Measurements from ENCODE around the gene RANBP9. TPM values are rescaled to one million over a fixed set of nuclear protein-coding genes. Genes with fewer than 3 reads are reported as not detected.

Gene RANBP9
- polyA plus RNA-seq, 3 donors, result 1.8 to 26.1 (median 2.0) TPM

- no peak overlapping the region for H2AFZ ChIP-seq (ENCODE audit: insufficient read depth, low read depth, low read length, poor library complexity, severe bottlenecking)
Observed at GRCh38 chr6:13604135-13604534, 107.5 kb downstream of the RANBP9 start.

GRCh38 chr6:13600036-13600435 is 111.6 kb downstream of the RANBP9 start:
- peaks cover 36 to 56% of the 10 kb centered on the region in 2 donors for H3K36me3 ChIP-seq (replicated peaks in 1 of 2; ENCODE audit: control insufficient read depth in 1 of 2, insufficient read depth in 2 of 2, low read length in 2 of 2)
- Mint-ChIP-seq H3K36me3 (peaks cover 65 to 69% of the 10 kb centered on the region in 2 donors), H3K27ac (no peak overlapping the region), H3K9me3 (no peaks in the 10 kb centered on the region), H3K4me1 (no peaks in the 10 kb centered on the region), H3K27me3 (ENCODE audit: low read depth in 3 of 3) (peaks cover 0 to 2% (median 0%) of the 10 kb centered on the region in 3 donors), H3K4me3 (no peak overlapping the region)
- no peak overlapping the region for H3K9ac ChIP-seq (ENCODE audit: insufficient read depth, low read length, poor library complexity, severe bottlenecking)
- H4K20me1 ChIP-seq (ENCODE audit: insufficient read depth, low read length), result no peaks in the 10 kb centered on the region
- DNase-seq, result no peak
- H3K27me3 ChIP-seq (ENCODE audit: control insufficient read depth in 2 of 2, insufficient read depth in 2 of 2, low read length in 2 of 2), result no peaks in the 10 kb centered on the region
- TF ChIP-seq CTCF (IDR thresholded peaks at IDR 0.05), result no peak
- H3K9me3 ChIP-seq (replicated peaks in 1 of 2; ENCODE audit: control insufficient read depth in 1 of 2, insufficient read depth in 1 of 2, low read length in 2 of 2), result no peaks in the 10 kb centered on the region
- no peak overlapping the region for H3K4me2 ChIP-seq (replicated peaks; ENCODE audit: extremely low read depth, low read length, poor library complexity, severe bottlenecking)
- H3K27ac ChIP-seq (ENCODE audit: low read depth in 1 of 2, low read length in 2 of 2), result no peak overlapping the region
- no CpG with 5 or more reads among the region's 6 CpGs for WGBS (ENCODE audit: insufficient coverage)
- intact Hi-C loops (cut with micrococcal nuclease), result no loop called here
- H2AFZ ChIP-seq (ENCODE audit: insufficient read depth, low read depth, low read length, poor library complexity, severe bottlenecking), result no peak overlapping the region
- H3K79me2 ChIP-seq (ENCODE audit: insufficient read depth, low read length), result no peaks in the 10 kb centered on the region
- H3K4me1 ChIP-seq (ENCODE audit: control insufficient read depth in 1 of 2, insufficient read depth in 2 of 2, low read length in 2 of 2), result no peaks in the 10 kb centered on the region
- no peak overlapping the region for H3K4me3 ChIP-seq (replicated peaks in 1 of 3; ENCODE audit: low read depth in 2 of 3, low read length in 3 of 3)

More at GRCh38 chr6:13604135-13604534, 107.5 kb downstream of the RANBP9 start:
- Histone ChIP-seq H3K27ac (ENCODE audit: low read depth in 1 of 2, low read length in 2 of 2) (no peak overlapping the region), H3K4me2 (replicated peaks; ENCODE audit: extremely low read depth, low read length, poor library complexity, severe bottlenecking) (no peak overlapping the region), H4K20me1 (ENCODE audit: insufficient read depth, low read length) (no peaks in the 10 kb centered on the region), H3K9me3 (replicated peaks in 1 of 2; ENCODE audit: control insufficient read depth in 1 of 2, insufficient read depth in 1 of 2, low read length in 2 of 2) (no peaks in the 10 kb centered on the region), H3K4me3 (replicated peaks in 1 of 3; ENCODE audit: low read depth in 2 of 3, low read length in 3 of 3) (no peak overlapping the region), H3K27me3 (ENCODE audit: control insufficient read depth in 2 of 2, insufficient read depth in 2 of 2, low read length in 2 of 2) (no peaks in the 10 kb centered on the region), H3K9ac (ENCODE audit: insufficient read depth, low read length, poor library complexity, severe bottlenecking) (no peak overlapping the region), H3K36me3 (replicated peaks in 1 of 2; ENCODE audit: control insufficient read depth in 1 of 2, insufficient read depth in 2 of 2, low read length in 2 of 2) (peaks cover 16 to 37% of the 10 kb centered on the region in 2 donors), H3K4me1 (ENCODE audit: control insufficient read depth in 1 of 2, insufficient read depth in 2 of 2, low read length in 2 of 2) (no peaks in the 10 kb centered on the region), H3K79me2 (ENCODE audit: insufficient read depth, low read length) (no peaks in the 10 kb centered on the region)
- DNase-seq, result no peak
- no peaks in the 10 kb centered on the region for H3K9me3 Mint-ChIP-seq
- 60% methylated on average over 1 of the region's 4 CpGs for WGBS (ENCODE audit: insufficient coverage)
- intact Hi-C loops (cut with micrococcal nuclease), result no loop called here
- peaks cover 35 to 40% of the 10 kb centered on the region in 2 donors for H3K36me3 Mint-ChIP-seq
- peaks cover 3% of the 10 kb centered on the region for H3K4me1 Mint-ChIP-seq
- H3K27ac Mint-ChIP-seq, result no peak overlapping the region
- H3K4me3 Mint-ChIP-seq, result no peak overlapping the region
- no peak for TF ChIP-seq CTCF (IDR thresholded peaks at IDR 0.05)
- H3K27me3 Mint-ChIP-seq (ENCODE audit: low read depth in 3 of 3), result no peaks in the 10 kb centered on the region

Data from CD14-positive monocyte (primary cell).